Neural progenitor cell (in vitro differentiated cells): Measurements from ENCODE around the gene BRWD1. TPM values are rescaled to one million over a fixed set of nuclear protein-coding genes. Genes with fewer than 3 reads are reported as not detected.

Experiments
- DNase-seq: peaks from one replicate; pipeline ENCODE4 v3.0.0-alpha.2; 2016; ENCODE audit warnings: low spot score
- H2AFZ ChIP-seq: fragments of 200-600 bp; sonication (generic); replicated peaks from 2 replicates; pipeline ENCODE4 v1.6.1; 2016; ENCODE audit warnings: antibody characterized with exemption
- H3F3A ChIP-seq: fragments of 200-600 bp; sonication (generic); 2 replicates; pipeline ENCODE4 v1.6.1; 2016; ENCODE audit warnings: antibody characterized with exemption, low read depth
- H3K27ac ChIP-seq: fragments of 200-600 bp; sonication (generic); 2 replicates; pipeline ENCODE4 v1.5.1; 2016; ENCODE audit warnings: mild to moderate bottlenecking
- H3K27me3 ChIP-seq: fragments of 200-600 bp; sonication (generic); 2 replicates; pipeline ENCODE4 v1.6.1; 2016; ENCODE audit warnings: mild to moderate bottlenecking, moderate library complexity
- H3K36me3 ChIP-seq: fragments of 200-600 bp; sonication (generic); 2 replicates; pipeline ENCODE4 v1.5.1; 2016
- H3K4me1 ChIP-seq: fragments of 200-600 bp; sonication (generic); 2 replicates; pipeline ENCODE4 v1.6.1; 2016; ENCODE audit warnings: mixed run types
- H3K4me2 ChIP-seq: fragments of 200-600 bp; sonication (generic); 2 replicates; pipeline ENCODE4 v1.6.1; 2016
- H3K4me3 ChIP-seq: fragments of 200-600 bp; sonication (generic); 2 replicates; pipeline ENCODE4 v1.5.1; 2016
- H3K79me2 ChIP-seq: fragments of 200-600 bp; sonication (generic); 2 replicates; pipeline ENCODE4 v1.6.1; 2016; ENCODE audit warnings: low read depth
- H3K9ac ChIP-seq: fragments of 200-600 bp; sonication (generic); 2 replicates; pipeline ENCODE4 v1.6.1; 2016
- H3K9me3 ChIP-seq: fragments of 200-600 bp; sonication (generic); 2 replicates; pipeline ENCODE4 v1.5.1; 2016; ENCODE audit warnings: low read depth
- H4K20me1 ChIP-seq: fragments of 200-600 bp; sonication (generic); 2 replicates; pipeline ENCODE4 v1.6.1; 2016; ENCODE audit warnings: low read depth
- H3K27ac Mint-ChIP-seq: 3 replicates; pipeline ENCODE4 v1.8.0; 2021; ENCODE audit warnings: mixed read lengths
- H3K27me3 Mint-ChIP-seq: 2 replicates; pipeline ENCODE4 v1.8.0; 2022; ENCODE audit warnings: low read depth, mild to moderate bottlenecking, inconsistent platforms, moderate library complexity, mixed read lengths; ENCODE audit not compliant: insufficient read depth
- H3K36me3 Mint-ChIP-seq: 3 replicates; pipeline ENCODE4 v1.8.0; 2021; ENCODE audit warnings: mixed read lengths
- H3K4me1 Mint-ChIP-seq: 3 replicates; pipeline ENCODE4 v1.8.0; 2021; ENCODE audit warnings: mixed read lengths
- H3K4me3 Mint-ChIP-seq: 3 replicates; pipeline ENCODE4 v1.8.0; 2021; ENCODE audit warnings: mild to moderate bottlenecking, moderate library complexity, mixed read lengths
- H3K9me3 Mint-ChIP-seq: 3 replicates; pipeline ENCODE4 v1.8.0; 2020; ENCODE audit warnings: mixed read lengths
- EZH2 ChIP-seq: fragments of 200-600 bp; sonication (generic); IDR thresholded peaks from 2 replicates; pipeline ENCODE4 v1.6.1; 2017; ENCODE audit warnings: antibody characterized with exemption, mild to moderate bottlenecking, moderate library complexity
- EZH2phosphoT487 ChIP-seq: fragments of 200-600 bp; sonication (generic); IDR thresholded peaks from 2 replicates; pipeline ENCODE4 v1.6.1; 2017; ENCODE audit warnings: antibody characterized with exemption
- total RNA-seq: library from RNA; depleted of rRNA; stranded (reverse); fragments of >200 nt; gene quantifications from 2 replicates; pipeline ENCODE4 v1.2.3, GENCODE V29; 2015; ENCODE audit warnings: low replicate concordance
- TF ChIP-seq, protein P1 (sequence below): fragments of 200-600 bp; sonication (generic); IDR thresholded peaks from 2 replicates; pipeline ENCODE4 v1.5.1; 2017; ENCODE audit warnings: antibody characterized with exemption, mild to moderate bottlenecking

The BRWD1 gene
- total RNA-seq, 1 donor from 2014 or later: 130 TPM

DNA sequence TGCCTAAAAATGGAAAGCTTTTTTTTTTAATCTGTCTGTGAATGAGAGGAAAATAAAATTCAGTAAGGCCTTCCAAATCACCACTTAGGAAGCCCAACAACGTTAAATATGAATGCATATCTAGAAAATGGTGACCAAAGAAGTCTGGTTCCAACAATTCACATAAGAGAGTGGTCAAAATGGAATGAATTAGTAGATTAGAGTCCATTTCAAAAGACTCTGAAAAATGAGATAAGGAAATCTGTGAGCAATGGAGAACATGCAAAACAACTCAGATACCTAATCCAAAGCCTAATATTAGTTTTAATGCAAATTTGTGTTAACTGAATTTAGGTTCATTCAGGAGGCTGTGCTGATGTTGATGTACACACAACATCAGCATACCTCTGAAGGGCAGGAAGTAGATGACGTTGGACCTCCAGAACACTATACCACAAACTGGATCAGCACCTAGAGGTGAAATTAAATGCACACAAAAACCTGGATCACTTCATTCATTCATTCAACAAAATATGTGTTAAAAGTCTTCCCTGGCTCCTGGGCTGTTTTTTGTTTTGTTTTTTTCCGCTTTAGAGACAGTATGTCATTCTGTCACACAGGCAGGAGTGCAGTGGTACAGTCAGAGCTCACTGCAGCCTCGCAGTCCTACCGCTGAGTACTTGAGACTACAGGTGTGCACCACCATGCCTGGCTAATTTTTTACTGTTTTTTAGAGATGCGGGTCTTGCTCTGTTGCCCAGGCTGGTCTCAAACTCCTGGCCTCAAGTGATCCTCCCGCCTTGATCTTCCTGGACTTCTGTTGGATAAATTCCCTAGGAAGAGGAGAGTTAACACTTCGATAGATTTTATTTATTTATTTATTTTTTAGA lies 4.9 kb upstream of the BRWD1 start:
- Mint-ChIP-seq H3K9me3 (no peaks in the 10 kb centered on the region), H3K27me3 (peaks cover 11% of the 10 kb centered on the region), H3K36me3 (peaks cover 9% of the 10 kb centered on the region), H3K4me1 (peaks cover 6% of the 10 kb centered on the region), H3K27ac (no peak overlapping the region), H3K4me3 (no peak overlapping the region)
- H2AFZ ChIP-seq: no peak overlapping the region
- no peaks in the 10 kb centered on the region for H4K20me1 ChIP-seq
- H3K27me3 ChIP-seq: no peaks in the 10 kb centered on the region
- peaks cover 4% of the 10 kb centered on the region for H3K4me1 ChIP-seq
- TF ChIP-seq EZH2phosphoT487 (no peak), EZH2 (no peak)
- TF ChIP-seq, protein P1, sequence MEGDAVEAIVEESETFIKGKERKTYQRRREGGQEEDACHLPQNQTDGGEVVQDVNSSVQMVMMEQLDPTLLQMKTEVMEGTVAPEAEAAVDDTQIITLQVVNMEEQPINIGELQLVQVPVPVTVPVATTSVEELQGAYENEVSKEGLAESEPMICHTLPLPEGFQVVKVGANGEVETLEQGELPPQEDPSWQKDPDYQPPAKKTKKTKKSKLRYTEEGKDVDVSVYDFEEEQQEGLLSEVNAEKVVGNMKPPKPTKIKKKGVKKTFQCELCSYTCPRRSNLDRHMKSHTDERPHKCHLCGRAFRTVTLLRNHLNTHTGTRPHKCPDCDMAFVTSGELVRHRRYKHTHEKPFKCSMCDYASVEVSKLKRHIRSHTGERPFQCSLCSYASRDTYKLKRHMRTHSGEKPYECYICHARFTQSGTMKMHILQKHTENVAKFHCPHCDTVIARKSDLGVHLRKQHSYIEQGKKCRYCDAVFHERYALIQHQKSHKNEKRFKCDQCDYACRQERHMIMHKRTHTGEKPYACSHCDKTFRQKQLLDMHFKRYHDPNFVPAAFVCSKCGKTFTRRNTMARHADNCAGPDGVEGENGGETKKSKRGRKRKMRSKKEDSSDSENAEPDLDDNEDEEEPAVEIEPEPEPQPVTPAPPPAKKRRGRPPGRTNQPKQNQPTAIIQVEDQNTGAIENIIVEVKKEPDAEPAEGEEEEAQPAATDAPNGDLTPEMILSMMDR: no peak
- H3K4me3 ChIP-seq: no peak overlapping the region
- H3K27ac ChIP-seq: no peak overlapping the region
- H3F3A ChIP-seq: peaks cover 9% of the 10 kb centered on the region
- no peak overlapping the region for H3K4me2 ChIP-seq
- no peaks in the 10 kb centered on the region for H3K9me3 ChIP-seq
- H3K36me3 ChIP-seq: no peaks in the 10 kb centered on the region
- peaks cover 18% of the 10 kb centered on the region for H3K79me2 ChIP-seq
- no peak overlapping the region for H3K9ac ChIP-seq
- DNase-seq: no peak

GRCh38 chr21:39317134-39318090 lies 4.0 kb upstream of the BRWD1 start:
- Histone ChIP-seq H3K4me1 (peaks cover 4% of the 10 kb centered on the region), H2AFZ (no peak overlapping the region), H3K79me2 (peaks cover 24% of the 10 kb centered on the region), H3K4me3 (no peak overlapping the region), H3K9me3 (no peaks in the 10 kb centered on the region), H3K27me3 (no peaks in the 10 kb centered on the region), H3K27ac (no peak overlapping the region), H3F3A (peaks cover 9% of the 10 kb centered on the region), H4K20me1 (no peaks in the 10 kb centered on the region), H3K9ac (no peak overlapping the region), H3K36me3 (no peaks in the 10 kb centered on the region), H3K4me2 (no peak overlapping the region)
- DNase-seq: no peak
- Mint-ChIP-seq H3K9me3 (no peaks in the 10 kb centered on the region), H3K4me3 (no peak overlapping the region), H3K36me3 (peaks cover 8% of the 10 kb centered on the region), H3K27me3 (peaks cover 11% of the 10 kb centered on the region), H3K27ac (no peak overlapping the region), H3K4me1 (peaks cover 6% of the 10 kb centered on the region)
- TF ChIP-seq, protein P1: no peak
- no peak for TF ChIP-seq EZH2phosphoT487
- no peak for TF ChIP-seq EZH2

DNA sequence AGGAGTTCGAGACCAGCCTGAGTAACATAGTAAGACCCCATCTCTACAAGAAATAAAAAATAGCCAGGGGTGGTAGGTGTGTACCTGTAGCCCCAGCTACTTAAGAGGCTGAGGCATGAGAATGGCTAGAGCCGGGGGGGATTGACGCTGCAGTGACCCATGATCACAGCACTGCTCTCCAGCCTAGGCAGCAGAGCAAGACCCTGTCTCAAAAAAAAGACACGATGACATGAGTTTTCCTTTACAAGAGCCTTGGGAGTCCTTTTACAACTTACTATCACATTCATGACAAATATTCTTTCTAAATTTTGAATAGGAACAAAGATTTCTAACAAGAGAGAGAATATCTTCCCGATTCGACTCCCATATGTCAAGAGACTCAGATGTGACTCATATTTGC lies 3.3 kb upstream of the BRWD1 start:
- no peaks in the 10 kb centered on the region for H3K9me3 Mint-ChIP-seq
- H3K4me2 ChIP-seq: no peak overlapping the region
- H3F3A ChIP-seq: peaks cover 9% of the 10 kb centered on the region
- no peak overlapping the region for H2AFZ ChIP-seq
- H3K4me3 ChIP-seq: no peak overlapping the region
- H3K4me3 Mint-ChIP-seq: no peak overlapping the region
- no peak overlapping the region for H3K27ac ChIP-seq
- no peak overlapping the region for H3K27ac Mint-ChIP-seq
- H4K20me1 ChIP-seq: peaks cover 5% of the 10 kb centered on the region
- peaks cover 31% of the 10 kb centered on the region for H3K79me2 ChIP-seq
- H3K9me3 ChIP-seq: no peaks in the 10 kb centered on the region
- no peaks in the 10 kb centered on the region for H3K27me3 ChIP-seq
- H3K27me3 Mint-ChIP-seq: peaks cover 13% of the 10 kb centered on the region
- H3K36me3 ChIP-seq: no peaks in the 10 kb centered on the region
- H3K9ac ChIP-seq: no peak overlapping the region
- peaks cover 9% of the 10 kb centered on the region for H3K4me1 ChIP-seq
- peaks cover 13% of the 10 kb centered on the region for H3K36me3 Mint-ChIP-seq
- peaks cover 12% of the 10 kb centered on the region for H3K4me1 Mint-ChIP-seq
- no peak for TF ChIP-seq EZH2
- DNase-seq: no peak
